Activated T-helper 17 cell treated with anti-CD3 and anti-CD28 coated beads, Interleukin-2, amount 50 U/mL, for 72 hours (primary cell): ENCODE results near the gene CACNA2D2. TPM values are rescaled to one million over a fixed set of nuclear protein-coding genes. Genes with fewer than 3 reads are reported as not detected.

Experiments used
- ATAC-seq: fragments of 150-1000 bp; cut with Tn5 transposase; replicated peaks from 2 replicates; pipeline ENCODE4 v1.10.0; 2021; ENCODE audit warnings: mild to moderate bottlenecking, moderate library complexity
- H3K27ac Mint-ChIP-seq: one replicate; pipeline ENCODE4 v1.8.0; 2022; ENCODE audit warnings: mixed read lengths
- H3K27me3 Mint-ChIP-seq: one replicate; pipeline ENCODE4 v1.8.0; 2022; ENCODE audit warnings: mixed read lengths
- H3K36me3 Mint-ChIP-seq: one replicate; pipeline ENCODE4 v1.8.0; 2022; ENCODE audit warnings: low read depth, mild to moderate bottlenecking, mixed read lengths
- H3K4me1 Mint-ChIP-seq: one replicate; pipeline ENCODE4 v1.8.0; 2022; ENCODE audit warnings: mixed read lengths
- H3K4me3 Mint-ChIP-seq: one replicate; pipeline ENCODE4 v1.8.0; 2022; ENCODE audit warnings: mild to moderate bottlenecking, mixed read lengths
- H3K9me3 Mint-ChIP-seq: one replicate; pipeline ENCODE4 v1.8.0; 2022; ENCODE audit warnings: mixed read lengths
- total RNA-seq, 2 donors: library from RNA; stranded (reverse); gene quantifications; one replicate each; pipeline ENCODE4 v1.2.3, GENCODE V29; 2022

The CACNA2D2 gene
- total RNA-seq, 2 donors from 2014 or later = 0.50 to 5.0 TPM

DNA sequence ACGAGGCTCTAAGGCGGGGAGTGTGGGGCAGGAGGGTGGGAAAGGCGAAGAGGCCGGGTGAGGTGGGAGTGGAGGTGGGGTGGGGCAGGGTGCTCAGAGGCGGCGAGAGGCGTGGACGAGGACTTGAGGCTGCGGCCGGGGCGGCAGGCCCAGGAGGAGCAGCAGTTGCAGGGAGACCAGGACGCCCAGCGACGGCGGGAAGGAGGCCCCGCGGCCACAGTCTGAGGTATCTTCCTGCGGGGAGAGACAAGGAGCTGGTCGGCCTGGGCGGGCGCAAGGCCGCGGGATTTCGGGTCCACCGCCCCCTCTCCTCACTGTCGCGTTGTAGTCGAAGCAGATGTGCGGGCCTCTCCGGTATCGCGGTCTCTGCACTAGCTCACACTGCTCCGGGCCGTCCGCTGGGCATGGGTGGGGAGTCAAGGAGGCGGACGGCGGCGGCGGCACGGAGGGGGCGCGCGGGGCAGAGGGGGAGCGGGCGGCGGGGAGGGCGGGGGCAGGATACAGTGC is 138.8 kb downstream of the CACNA2D2 start:
- Mint-ChIP-seq H3K9me3 (no peaks in the 10 kb centered on the region), H3K27ac (no peak overlapping the region), H3K27me3 (no peaks in the 10 kb centered on the region), H3K4me3 (peak overlapping the region; percentile 82), H3K36me3 (no peaks in the 10 kb centered on the region), H3K4me1 (peaks cover 5% of the 10 kb centered on the region)
- ATAC-seq = peak; percentile 27

DNA sequence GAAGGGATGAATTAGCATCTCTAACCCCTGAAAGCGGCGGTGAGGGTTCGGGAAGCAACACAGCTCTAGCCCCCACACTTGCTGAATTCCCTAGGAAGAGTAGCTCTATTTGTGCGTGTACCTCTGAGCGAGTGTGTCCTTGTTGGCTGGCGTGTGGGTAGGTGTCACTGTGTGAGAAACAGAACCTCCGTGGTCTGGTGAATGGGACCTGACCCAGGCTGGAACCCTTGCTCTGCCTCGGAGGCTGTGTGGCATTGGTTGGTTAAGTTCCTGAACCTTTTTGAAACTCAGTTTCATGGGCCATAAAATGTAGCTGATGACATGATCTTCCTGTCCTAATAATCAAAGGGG is 143.7 kb downstream of the CACNA2D2 start:
- Mint-ChIP-seq H3K36me3 (peaks cover 35% of the 10 kb centered on the region), H3K4me1 (peaks cover 15% of the 10 kb centered on the region), H3K27ac (peak overlapping the region; percentile 97), H3K9me3 (no peaks in the 10 kb centered on the region), H3K4me3 (peak overlapping the region; percentile 93), H3K27me3 (no peaks in the 10 kb centered on the region)
- ATAC-seq = peak; percentile 23

GRCh38 chr3:50358911-50359759 is 144.3 kb downstream of the CACNA2D2 start, which contains the start of gene TMEM115:
Gene TMEM115 (minus strand): TSS chr3:50359521. CDS start chr3:50359063, 458 bp downstream.
- peak within 1 kb of the TSS; percentile 93 for H3K4me3 Mint-ChIP-seq
- H3K36me3 Mint-ChIP-seq = peaks cover 41% of the 10 kb centered on the region
- peaks cover 15% of the 10 kb centered on the region for H3K4me1 Mint-ChIP-seq
- H3K9me3 Mint-ChIP-seq = no peaks in the 10 kb centered on the region
- peak within 1 kb of the TSS; percentile 97 for H3K27ac Mint-ChIP-seq
- ATAC-seq = peak; percentile 100
- H3K27me3 Mint-ChIP-seq = no peaks in the 10 kb centered on the region

DNA sequence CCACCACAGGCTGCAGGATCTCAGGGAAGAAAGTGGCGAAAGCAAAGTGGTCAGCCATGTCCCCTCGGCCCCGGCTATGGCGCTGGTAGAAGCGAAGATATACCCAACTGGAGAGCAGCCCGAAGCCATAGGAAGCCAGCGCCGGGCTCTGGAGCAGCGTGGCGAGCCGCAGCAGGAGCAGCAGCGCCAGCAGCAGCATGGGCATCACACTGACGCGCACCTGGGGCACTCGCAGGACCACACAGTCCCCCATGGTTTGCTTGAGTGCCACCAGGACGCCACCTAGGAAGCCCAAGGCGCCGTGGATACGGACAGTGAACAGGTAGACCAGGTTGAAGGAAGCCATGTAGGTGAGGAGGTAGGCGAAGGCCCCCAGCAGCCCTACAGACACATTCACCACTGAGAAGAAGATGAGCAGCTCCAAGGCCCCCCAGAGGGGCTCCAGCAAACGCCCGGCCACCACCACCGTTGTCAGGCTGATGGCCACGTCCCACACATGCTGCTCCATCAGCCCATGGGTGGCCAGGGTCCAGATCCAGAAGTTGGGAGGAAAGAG is 145.0 kb downstream of the CACNA2D2 start:
- peak overlapping the region; percentile 97 for H3K27ac Mint-ChIP-seq
- peak overlapping the region; percentile 93 for H3K4me3 Mint-ChIP-seq
- H3K4me1 Mint-ChIP-seq = peaks cover 15% of the 10 kb centered on the region
- peaks cover 47% of the 10 kb centered on the region for H3K36me3 Mint-ChIP-seq
- no peaks in the 10 kb centered on the region for H3K27me3 Mint-ChIP-seq
- no peaks in the 10 kb centered on the region for H3K9me3 Mint-ChIP-seq
- ATAC-seq = no peak

DNA sequence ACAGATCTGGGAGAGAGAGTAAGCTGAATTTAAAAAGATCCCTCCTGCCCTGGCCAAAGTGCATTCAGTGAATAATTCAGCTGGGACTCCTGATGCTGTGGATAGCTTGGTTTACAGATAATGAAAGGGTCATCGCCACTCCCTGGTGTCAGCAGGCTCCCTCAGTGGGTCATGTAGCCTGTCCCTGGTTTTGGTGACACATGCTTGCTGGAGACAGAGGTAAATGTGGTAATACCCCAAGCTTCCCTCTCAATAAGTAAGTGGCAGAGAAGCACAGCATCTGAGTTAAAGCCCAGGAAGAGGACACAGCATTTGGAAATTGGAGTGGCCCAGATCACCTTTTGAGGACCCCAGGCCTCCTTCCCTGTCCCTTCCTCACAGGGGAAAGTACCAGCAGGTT is 146.0 kb downstream of the CACNA2D2 start:
- peaks cover 56% of the 10 kb centered on the region for H3K36me3 Mint-ChIP-seq
- H3K9me3 Mint-ChIP-seq = no peaks in the 10 kb centered on the region
- no peaks in the 10 kb centered on the region for H3K27me3 Mint-ChIP-seq
- peaks cover 15% of the 10 kb centered on the region for H3K4me1 Mint-ChIP-seq
- peak overlapping the region; percentile 93 for H3K4me3 Mint-ChIP-seq
- peak overlapping the region; percentile 97 for H3K27ac Mint-ChIP-seq
- no peak for ATAC-seq

- Mint-ChIP-seq H3K9me3 (no peaks in the 10 kb centered on the region), H3K36me3 (peaks cover 64% of the 10 kb centered on the region), H3K27me3 (no peaks in the 10 kb centered on the region), H3K27ac (peak overlapping the region; percentile 97), H3K4me3 (peak overlapping the region; percentile 93), H3K4me1 (peaks cover 15% of the 10 kb centered on the region)
- no peak for ATAC-seq
These were observed 146.9 kb downstream of the CACNA2D2 start for GRCh38 chr3:50356553-50356952.

DNA sequence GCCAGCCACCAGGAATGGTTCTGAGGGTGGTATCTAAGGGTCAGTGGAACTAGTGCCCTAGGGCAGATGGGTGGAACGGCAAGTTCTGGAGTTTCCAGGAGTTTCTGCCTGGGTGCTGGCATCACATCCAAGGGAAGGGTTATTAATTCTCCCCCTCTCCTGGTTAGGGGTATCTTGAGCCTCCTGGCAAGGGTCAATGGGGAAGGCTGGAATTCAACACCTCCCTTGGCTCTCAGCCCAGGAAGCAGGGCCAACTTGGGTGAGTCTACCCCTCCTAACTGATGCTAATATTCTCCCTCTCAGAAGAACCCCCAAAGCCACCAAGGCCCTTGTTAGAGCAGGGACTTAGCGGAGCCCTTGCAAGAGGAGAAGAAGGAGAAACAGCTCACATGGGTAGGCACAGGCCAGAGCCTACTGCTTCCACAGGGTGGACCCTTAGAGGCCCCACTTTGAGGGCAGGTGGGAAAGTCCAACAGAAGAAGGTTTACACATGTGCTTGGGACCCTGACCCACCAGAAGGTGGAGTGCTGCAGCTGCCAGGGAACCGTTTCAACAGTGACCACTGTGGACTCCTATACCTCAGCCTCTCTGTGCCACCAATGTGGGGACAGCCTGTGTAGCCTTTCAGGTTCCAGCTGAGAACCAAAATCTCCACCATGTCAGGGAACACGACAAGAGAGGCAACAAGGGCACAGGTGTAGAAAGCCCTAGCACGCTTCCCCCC is 147.4 kb downstream of the CACNA2D2 start:
- Mint-ChIP-seq H3K4me3 (peak overlapping the region; percentile 93), H3K27ac (peak overlapping the region; percentile 97), H3K27me3 (no peaks in the 10 kb centered on the region), H3K36me3 (peaks cover 70% of the 10 kb centered on the region), H3K4me1 (peaks cover 15% of the 10 kb centered on the region), H3K9me3 (no peaks in the 10 kb centered on the region)
- ATAC-seq = no peak

- H3K36me3 Mint-ChIP-seq = peaks cover 81% of the 10 kb centered on the region
- ATAC-seq = no peak
- H3K4me1 Mint-ChIP-seq = peaks cover 21% of the 10 kb centered on the region
- H3K27me3 Mint-ChIP-seq = no peaks in the 10 kb centered on the region
- H3K27ac Mint-ChIP-seq = no peak overlapping the region
- H3K9me3 Mint-ChIP-seq = no peaks in the 10 kb centered on the region
- H3K4me3 Mint-ChIP-seq = no peak overlapping the region
These were observed 148.6 kb downstream of the CACNA2D2 start for GRCh38 chr3:50354850-50355249.

DNA sequence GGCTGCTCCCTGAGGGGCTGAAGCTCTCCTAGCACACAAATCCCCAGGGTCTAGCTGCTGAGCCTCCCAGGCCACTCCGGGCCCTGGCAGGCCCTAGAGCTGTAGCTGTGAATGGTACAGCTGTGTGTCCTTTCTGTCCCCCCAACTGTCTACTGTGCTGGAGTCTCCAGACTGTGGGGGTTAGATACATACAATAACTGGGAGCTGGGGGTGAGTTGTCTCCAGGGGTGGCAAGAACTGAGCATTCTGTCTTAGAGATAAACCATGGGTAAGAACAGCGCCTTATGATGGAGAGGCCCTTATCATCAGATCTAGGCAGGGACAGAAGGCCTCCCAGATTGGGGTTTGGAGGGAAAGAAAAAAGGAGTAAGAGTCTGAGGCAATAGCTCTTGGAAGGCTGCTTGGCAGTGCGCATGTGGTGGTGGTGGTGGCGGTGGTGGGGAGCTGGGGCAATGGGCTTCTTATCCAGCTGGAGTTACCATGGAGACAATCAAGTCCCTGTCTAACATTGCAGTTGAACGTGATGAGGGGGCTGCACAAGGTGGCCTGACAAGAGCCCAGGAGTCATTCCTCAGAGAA is 149.2 kb downstream of the CACNA2D2 start:
- ATAC-seq = no peak
- peaks cover 23% of the 10 kb centered on the region for H3K4me1 Mint-ChIP-seq

GRCh38 chr3:50353245-50354004 is 150.0 kb downstream of the CACNA2D2 start:
- Mint-ChIP-seq H3K36me3 (peaks cover 84% of the 10 kb centered on the region), H3K4me3 (peak overlapping the region; percentile 16), H3K9me3 (no peaks in the 10 kb centered on the region), H3K27me3 (no peaks in the 10 kb centered on the region), H3K4me1 (peaks cover 24% of the 10 kb centered on the region), H3K27ac (no peak overlapping the region)
- no peak for ATAC-seq

More for the DNA sequence above, 149.2 kb downstream of the CACNA2D2 start:
- peak overlapping the region; percentile 16 for H3K27ac Mint-ChIP-seq
- peaks cover 82% of the 10 kb centered on the region for H3K36me3 Mint-ChIP-seq
- H3K4me3 Mint-ChIP-seq = no peak overlapping the region
- no peaks in the 10 kb centered on the region for H3K27me3 Mint-ChIP-seq
- H3K9me3 Mint-ChIP-seq = no peaks in the 10 kb centered on the region

- no peak overlapping the region for H3K27ac Mint-ChIP-seq
- no peaks in the 10 kb centered on the region for H3K9me3 Mint-ChIP-seq
- H3K4me1 Mint-ChIP-seq = peaks cover 17% of the 10 kb centered on the region
- H3K27me3 Mint-ChIP-seq = no peaks in the 10 kb centered on the region
- H3K36me3 Mint-ChIP-seq = peaks cover 84% of the 10 kb centered on the region
- H3K4me3 Mint-ChIP-seq = peak overlapping the region; percentile 16
- ATAC-seq = no peak
These were observed 150.7 kb downstream of the CACNA2D2 start for GRCh38 chr3:50352781-50353180.

- H3K36me3 Mint-ChIP-seq = peaks cover 87% of the 10 kb centered on the region
- no peaks in the 10 kb centered on the region for H3K27me3 Mint-ChIP-seq
- H3K9me3 Mint-ChIP-seq = no peaks in the 10 kb centered on the region
- peak overlapping the region; percentile 98 for H3K4me3 Mint-ChIP-seq
- ATAC-seq = peak; percentile 9
- peaks cover 15% of the 10 kb centered on the region for H3K4me1 Mint-ChIP-seq
- H3K27ac Mint-ChIP-seq = peak overlapping the region; percentile 97
These were observed 152.1 kb downstream of the CACNA2D2 start for GRCh38 chr3:50351323-50351697.

- peaks cover 87% of the 10 kb centered on the region for H3K36me3 Mint-ChIP-seq
- peak within 1 kb of the TSS; percentile 98 for H3K4me3 Mint-ChIP-seq
- H3K4me1 Mint-ChIP-seq = peaks cover 19% of the 10 kb centered on the region
- peak; percentile 94 for ATAC-seq
- H3K27ac Mint-ChIP-seq = peak within 1 kb of the TSS; percentile 97
- H3K27me3 Mint-ChIP-seq = no peaks in the 10 kb centered on the region
- no peaks in the 10 kb centered on the region for H3K9me3 Mint-ChIP-seq
These were observed 152.7 kb downstream of the CACNA2D2 start, which contains the start of the genes CYB561D2 and NPRL2 for GRCh38 chr3:50350527-50351322. Gene CYB561D2 (plus strand): TSS chr3:50350862. CDS start chr3:50351434, 572 bp downstream. Gene NPRL2 (minus strand): TSS chr3:50350775. CDS start chr3:50350652, 123 bp downstream.
